GM12892 (cell line): Measurements from ENCODE around the gene EGLN1.

ENCODE experiments used
- DNase-seq: peaks from one replicate; pipeline ENCODE4 v3.0.0; 2011; ENCODE audit not compliant: insufficient read length
- FAIRE-seq: peaks from 2 replicates; lab custom pipeline; 2011; peaks lifted over from hg19 to GRCh38; lab: Jason Lieb, UNC
- POLR2A ChIP-seq: IDR thresholded peaks from 2 replicates; pipeline ENCODE4 v1.6.1; 2011; ENCODE audit warnings: low read depth, low read length, control low read depth
- POLR2AphosphoS5 ChIP-seq: IDR thresholded peaks from 2 replicates; pipeline ENCODE4 v1.6.1; 2011; ENCODE audit warnings: low read depth, low read length, control low read depth
- TAF1 ChIP-seq: IDR thresholded peaks from 2 replicates; pipeline ENCODE4 v1.6.1; 2011; ENCODE audit warnings: low read depth, mild to moderate bottlenecking, control low read depth, low read length, borderline replicate concordance

EGLN1 gene

GRCh38 chr1:231407547-231408396, 14.3 kb downstream of the EGLN1 start:
- peak; percentile 54 for FAIRE-seq

GRCh38 chr1:231407049-231407448, 15.0 kb downstream of the EGLN1 start:
- TF ChIP-seq POLR2A (no peak), TAF1 (no peak), POLR2AphosphoS5 (no peak)
- FAIRE-seq (no peak), DNase-seq (no peak)

More at GRCh38 chr1:231407547-231408396, 14.3 kb downstream of the EGLN1 start:
- TF ChIP-seq POLR2A = no peak
- TF ChIP-seq POLR2AphosphoS5 = no peak
- TF ChIP-seq TAF1 = no peak
- no peak for DNase-seq

- FAIRE-seq (no peak), DNase-seq (no peak)
Observed at GRCh38 chr1:231404318-231404717, 17.8 kb downstream of the EGLN1 start.

GRCh38 chr1:231401478-231401877, 20.6 kb downstream of the EGLN1 start:
- FAIRE-seq = no peak

More at GRCh38 chr1:231404318-231404717, 17.8 kb downstream of the EGLN1 start:
- TF ChIP-seq POLR2A (no peak), TAF1 (no peak), POLR2AphosphoS5 (no peak)

GRCh38 chr1:231397886-231398671, 24.0 kb downstream of the EGLN1 start:
- TF ChIP-seq TAF1 = no peak
- no peak for TF ChIP-seq POLR2AphosphoS5
- TF ChIP-seq POLR2A = no peak
- no peak for FAIRE-seq
- DNase-seq = no peak

More at GRCh38 chr1:231401478-231401877, 20.6 kb downstream of the EGLN1 start:
- DNase-seq = no peak
- no peak for TF ChIP-seq POLR2AphosphoS5
- no peak for TF ChIP-seq TAF1
- no peak for TF ChIP-seq POLR2A

GRCh38 chr1:231396643-231397042, 25.4 kb downstream of the EGLN1 start:
- TF ChIP-seq TAF1 (no peak), POLR2AphosphoS5 (no peak), POLR2A (no peak)
- FAIRE-seq = no peak
- DNase-seq = no peak

- FAIRE-seq = no peak
- DNase-seq = no peak
- TF ChIP-seq TAF1 = no peak
- no peak for TF ChIP-seq POLR2AphosphoS5
- TF ChIP-seq POLR2A = no peak
Observed at GRCh38 chr1:231395998-231396390, 26.1 kb downstream of the EGLN1 start.

- DNase-seq (no peak), FAIRE-seq (peak; percentile 24)
- no peak for TF ChIP-seq POLR2AphosphoS5
- TF ChIP-seq POLR2A = no peak
- TF ChIP-seq TAF1 = no peak
Observed at GRCh38 chr1:231395076-231395997, 26.8 kb downstream of the EGLN1 start.

- no peak for FAIRE-seq
- DNase-seq = no peak
- TF ChIP-seq POLR2A = no peak
- TF ChIP-seq POLR2AphosphoS5 = no peak
- no peak for TF ChIP-seq TAF1
Observed at GRCh38 chr1:231393668-231394067, 28.4 kb downstream of the EGLN1 start.

- TF ChIP-seq POLR2A (no peak), TAF1 (no peak), POLR2AphosphoS5 (no peak)
- FAIRE-seq (no peak), DNase-seq (no peak)
Observed at GRCh38 chr1:231392389-231393131, 29.5 kb downstream of the EGLN1 start.
